ENCODE measurements around the gene ANXA2R. TPM values are rescaled to one million over a fixed set of nuclear protein-coding genes. Genes with fewer than 3 reads are reported as not detected.

The ANXA2R gene
- total and polyA plus RNA-seq, 9 of the 15 experiments (the other 6 are each of a cell fraction or from before 2014, with no cell fraction given), result 2.1 to 4.8 (median 3.4) TPM

DNA sequence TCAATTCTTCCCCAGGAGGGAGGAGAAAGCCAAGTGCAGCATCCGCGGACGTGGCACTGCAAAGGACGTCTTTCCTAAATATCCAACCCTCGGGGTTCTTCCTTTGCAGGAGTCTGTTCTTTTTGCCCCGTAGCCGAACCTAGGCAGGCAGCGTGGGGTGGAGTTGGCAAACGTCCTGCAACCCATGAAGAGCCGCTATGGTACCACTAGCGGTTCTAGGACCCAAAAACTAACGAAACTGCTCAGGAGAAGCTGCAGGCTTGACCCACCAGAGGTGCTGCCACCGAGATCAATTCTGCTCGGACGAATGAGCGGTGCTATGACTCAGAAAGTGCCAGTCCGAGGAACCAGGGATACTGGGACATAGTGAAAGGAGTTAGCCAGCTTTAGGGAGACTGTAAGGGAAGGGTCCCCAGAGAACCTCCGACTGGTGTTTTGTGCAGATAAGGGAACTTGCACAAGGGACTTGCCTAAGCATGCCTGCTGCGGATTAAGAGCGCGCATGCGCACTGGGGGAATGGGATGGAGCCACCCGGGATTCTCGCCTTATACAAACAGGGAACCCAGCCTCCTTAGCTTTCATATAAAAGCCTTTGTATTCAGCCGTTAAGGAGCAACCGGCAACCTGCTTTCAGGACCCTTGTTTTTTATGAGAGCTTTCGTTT lies 32.7 kb downstream of the ANXA2R start (continued):
- TF ChIP-seq, protein P1, sequence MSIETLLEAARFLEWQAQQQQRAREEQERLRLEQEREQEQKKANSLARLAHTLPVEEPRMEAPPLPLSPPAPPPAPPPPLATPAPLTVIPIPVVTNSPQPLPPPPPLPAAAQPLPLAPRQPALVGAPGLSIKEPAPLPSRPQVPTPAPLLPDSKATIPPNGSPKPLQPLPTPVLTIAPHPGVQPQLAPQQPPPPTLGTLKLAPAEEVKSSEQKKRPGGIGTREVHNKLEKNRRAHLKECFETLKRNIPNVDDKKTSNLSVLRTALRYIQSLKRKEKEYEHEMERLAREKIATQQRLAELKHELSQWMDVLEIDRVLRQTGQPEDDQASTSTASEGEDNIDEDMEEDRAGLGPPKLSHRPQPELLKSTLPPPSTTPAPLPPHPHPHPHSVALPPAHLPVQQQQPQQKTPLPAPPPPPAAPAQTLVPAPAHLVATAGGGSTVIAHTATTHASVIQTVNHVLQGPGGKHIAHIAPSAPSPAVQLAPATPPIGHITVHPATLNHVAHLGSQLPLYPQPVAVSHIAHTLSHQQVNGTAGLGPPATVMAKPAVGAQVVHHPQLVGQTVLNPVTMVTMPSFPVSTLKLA (conservative IDR thresholded peaks at IDR 0.05), result peak in 1 of 2 experiments; percentile 67; a peak in 3 of 4 replicates
- no peak for TF ChIP-seq ZNF146 (CRISPR knock-in tag; IDR thresholded peaks at IDR 0.05; ENCODE audit: unreplicated experiment)
- TF ChIP-seq ZNF668 (CRISPR knock-in tag; IDR thresholded peaks at IDR 0.05), result no peak
- no peak for TF ChIP-seq IRF2 (CRISPR knock-in tag; IDR thresholded peaks at IDR 0.05)
- TF ChIP-seq MIER1 (IDR thresholded peaks at IDR 0.05; ENCODE audit: low read depth), result no peak
- TF ChIP-seq TCF7L2 (IDR thresholded peaks at IDR 0.05; ENCODE audit: low read depth, low read length), result no peak
- peak; percentile 60 for TF ChIP-seq RBBP5 (IDR thresholded peaks at IDR 0.05; ENCODE audit: borderline replicate concordance, insufficient read depth, low read length, poor library complexity, severe bottlenecking)
- TF ChIP-seq ELF2 (CRISPR knock-in tag; IDR thresholded peaks at IDR 0.05), result no peak
- peak; percentile 26; the same call in 1 of the 2 replicates for TF ChIP-seq ZNF75A (CRISPR knock-in tag; IDR thresholded peaks at IDR 0.05)
- no peak for TF ChIP-seq STAT5B (CRISPR knock-in tag; IDR thresholded peaks at IDR 0.05)
- TF ChIP-seq, protein P2, sequence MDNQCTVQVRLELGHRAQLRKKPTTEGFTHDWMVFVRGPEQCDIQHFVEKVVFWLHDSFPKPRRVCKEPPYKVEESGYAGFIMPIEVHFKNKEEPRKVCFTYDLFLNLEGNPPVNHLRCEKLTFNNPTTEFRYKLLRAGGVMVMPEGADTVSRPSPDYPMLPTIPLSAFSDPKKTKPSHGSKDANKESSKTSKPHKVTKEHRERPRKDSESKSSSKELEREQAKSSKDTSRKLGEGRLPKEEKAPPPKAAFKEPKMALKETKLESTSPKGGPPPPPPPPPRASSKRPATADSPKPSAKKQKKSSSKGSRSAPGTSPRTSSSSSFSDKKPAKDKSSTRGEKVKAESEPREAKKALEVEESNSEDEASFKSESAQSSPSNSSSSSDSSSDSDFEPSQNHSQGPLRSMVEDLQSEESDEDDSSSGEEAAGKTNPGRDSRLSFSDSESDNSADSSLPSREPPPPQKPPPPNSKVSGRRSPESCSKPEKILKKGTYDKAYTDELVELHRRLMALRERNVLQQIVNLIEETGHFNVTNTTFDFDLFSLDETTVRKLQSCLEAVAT (IDR thresholded peaks at IDR 0.05), result no peak; a peak in 1 of 4 replicates
- no peak for TF ChIP-seq EZH2 (IDR thresholded peaks at IDR 0.05; ENCODE audit: borderline replicate concordance, low read depth, low read length)
- peak; percentile 33; the same call in 1 of the 2 replicates for TF ChIP-seq RB1 (IDR thresholded peaks at IDR 0.05; ENCODE audit: low read depth)
- TF ChIP-seq PCBP1 (IDR thresholded peaks at IDR 0.05; ENCODE audit: low read depth, low read length, poor library complexity, severe bottlenecking), result no peak
- TF ChIP-seq, protein P3, sequence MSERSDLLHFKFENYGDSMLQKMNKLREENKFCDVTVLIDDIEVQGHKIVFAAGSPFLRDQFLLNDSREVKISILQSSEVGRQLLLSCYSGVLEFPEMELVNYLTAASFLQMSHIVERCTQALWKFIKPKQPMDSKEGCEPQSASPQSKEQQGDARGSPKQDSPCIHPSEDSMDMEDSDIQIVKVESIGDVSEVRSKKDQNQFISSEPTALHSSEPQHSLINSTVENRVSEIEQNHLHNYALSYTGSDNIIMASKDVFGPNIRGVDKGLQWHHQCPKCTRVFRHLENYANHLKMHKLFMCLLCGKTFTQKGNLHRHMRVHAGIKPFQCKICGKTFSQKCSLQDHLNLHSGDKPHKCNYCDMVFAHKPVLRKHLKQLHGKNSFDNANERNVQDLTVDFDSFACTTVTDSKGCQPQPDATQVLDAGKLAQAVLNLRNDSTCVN (CRISPR knock-in tag; IDR thresholded peaks at IDR 0.05), result no peak
- TF ChIP-seq, protein P4, sequence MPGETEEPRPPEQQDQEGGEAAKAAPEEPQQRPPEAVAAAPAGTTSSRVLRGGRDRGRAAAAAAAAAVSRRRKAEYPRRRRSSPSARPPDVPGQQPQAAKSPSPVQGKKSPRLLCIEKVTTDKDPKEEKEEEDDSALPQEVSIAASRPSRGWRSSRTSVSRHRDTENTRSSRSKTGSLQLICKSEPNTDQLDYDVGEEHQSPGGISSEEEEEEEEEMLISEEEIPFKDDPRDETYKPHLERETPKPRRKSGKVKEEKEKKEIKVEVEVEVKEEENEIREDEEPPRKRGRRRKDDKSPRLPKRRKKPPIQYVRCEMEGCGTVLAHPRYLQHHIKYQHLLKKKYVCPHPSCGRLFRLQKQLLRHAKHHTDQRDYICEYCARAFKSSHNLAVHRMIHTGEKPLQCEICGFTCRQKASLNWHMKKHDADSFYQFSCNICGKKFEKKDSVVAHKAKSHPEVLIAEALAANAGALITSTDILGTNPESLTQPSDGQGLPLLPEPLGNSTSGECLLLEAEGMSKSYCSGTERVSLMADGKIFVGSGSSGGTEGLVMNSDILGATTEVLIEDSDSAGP (CRISPR knock-in tag; IDR thresholded peaks at IDR 0.05), result 0 out of 2 replicates have a peak, but pooled peaks have one; percentile 33
- TF ChIP-seq ZFPM2 (CRISPR knock-in tag; IDR thresholded peaks at IDR 0.05), result no peak
- TF ChIP-seq ZNF23 (CRISPR knock-in tag; IDR thresholded peaks at IDR 0.05), result no peak
- TF ChIP-seq GABPA (tag; conservative IDR thresholded peaks at IDR 0.05; ENCODE audit: low read depth), result no peak
- TF ChIP-seq SRF (CRISPR knock-in tag; IDR thresholded peaks at IDR 0.05), result no peak
- TF ChIP-seq ZNF507 (tag; conservative IDR thresholded peaks at IDR 0.05), result no peak

All from K562 (cell line).